Measurements from ENCODE around the gene B3GAT3. TPM values are rescaled to one million over a fixed set of nuclear protein-coding genes. Genes with fewer than 3 reads are reported as not detected.

The B3GAT3 gene
- total RNA-seq, 4 donors from 2014 or later, result 11.4 to 25.8 (median 22.4) TPM

- Histone ChIP-seq H3K27ac (no peak overlapping the region), H3K4me1 (peaks cover 2 to 42% (median 21%) of the 10 kb centered on the region in 3 donors), H3K4me3 (no peak overlapping the region), H3K9me3 (no peaks in the 10 kb centered on the region), H3K36me3 (peaks cover 0 to 68% of the 10 kb centered on the region in 2 donors), H3K27me3 (no peaks in the 10 kb centered on the region)
- ATAC-seq, result no peak
- TF ChIP-seq EP300 (IDR thresholded peaks at IDR 0.05) (no peak), POLR2AphosphoS5 (IDR thresholded peaks at IDR 0.05) (no peak), CTCF (IDR thresholded peaks at IDR 0.05) (no peak), POLR2A (IDR thresholded peaks at IDR 0.05) (no peak)
- 83 to 88% methylated on average over 1 to 4 of the region's 6 CpGs for WGBS, 2 donors (ENCODE audit: low coverage in 1 of 2)
These were observed 11.4 kb downstream of the B3GAT3 start for GRCh38 chr11:62610403-62610802.

- H3K36me3 ChIP-seq, result peaks cover 0 to 73% of the 10 kb centered on the region in 2 donors
- H3K27me3 ChIP-seq, result no peaks in the 10 kb centered on the region
- 93% methylated on average over 6 of the region's 12 CpGs; no CpG with 5 or more reads in 1 of the 2 donors for WGBS, 2 donors (ENCODE audit: low coverage in 1 of 2)
- H3K4me1 ChIP-seq, result peaks cover 2 to 45% (median 21%) of the 10 kb centered on the region in 3 donors
- H3K4me3 ChIP-seq, result no peak overlapping the region
- H3K9me3 ChIP-seq, result no peaks in the 10 kb centered on the region
- no peak for ATAC-seq
- TF ChIP-seq CTCF (IDR thresholded peaks at IDR 0.05) (no peak), POLR2AphosphoS5 (IDR thresholded peaks at IDR 0.05) (no peak), POLR2A (IDR thresholded peaks at IDR 0.05) (no peak), EP300 (IDR thresholded peaks at IDR 0.05) (no peak)
- H3K27ac ChIP-seq, result no peak overlapping the region
These were observed 13.0 kb downstream of the B3GAT3 start for GRCh38 chr11:62608776-62609175.

GRCh38 chr11:62607714-62608113, 14.1 kb downstream of the B3GAT3 start:
- Histone ChIP-seq H3K27ac (no peak overlapping the region), H3K36me3 (peaks cover 0 to 75% of the 10 kb centered on the region in 2 donors), H3K27me3 (no peaks in the 10 kb centered on the region), H3K9me3 (no peaks in the 10 kb centered on the region), H3K4me3 (no peak overlapping the region), H3K4me1 (peaks cover 2 to 45% (median 15%) of the 10 kb centered on the region in 3 donors)
- 63% methylated on average over 3 of the region's 4 CpGs; no CpG with 5 or more reads in 1 of the 2 donors for WGBS, 2 donors (ENCODE audit: low coverage in 1 of 2)
- no peak for ATAC-seq
- TF ChIP-seq POLR2AphosphoS5 (IDR thresholded peaks at IDR 0.05), result no peak
- no peak for TF ChIP-seq EP300 (IDR thresholded peaks at IDR 0.05)
- no peak for TF ChIP-seq POLR2A (IDR thresholded peaks at IDR 0.05)
- TF ChIP-seq CTCF (IDR thresholded peaks at IDR 0.05), result no peak

GRCh38 chr11:62605902-62606301, 15.9 kb downstream of the B3GAT3 start:
- Histone ChIP-seq H3K27ac (no peak overlapping the region), H3K4me1 (peaks cover 0 to 38% (median 7%) of the 10 kb centered on the region in 3 donors), H3K4me3 (no peak overlapping the region), H3K36me3 (peaks cover 0 to 73% of the 10 kb centered on the region in 2 donors), H3K9me3 (no peaks in the 10 kb centered on the region), H3K27me3 (no peaks in the 10 kb centered on the region)
- no peak for ATAC-seq
- no CpG with 5 or more reads among the region's 15 CpGs for WGBS, 2 donors (ENCODE audit: low coverage in 1 of 2)
- no peak for TF ChIP-seq EP300 (IDR thresholded peaks at IDR 0.05)
- no peak for TF ChIP-seq POLR2AphosphoS5 (IDR thresholded peaks at IDR 0.05)
- no peak for TF ChIP-seq CTCF (IDR thresholded peaks at IDR 0.05)
- TF ChIP-seq POLR2A (IDR thresholded peaks at IDR 0.05), result no peak

- Histone ChIP-seq H3K4me1 (peaks cover 0 to 36% (median 6%) of the 10 kb centered on the region in 3 donors), H3K36me3 (peaks cover 0 to 69% of the 10 kb centered on the region in 2 donors), H3K4me3 (no peak overlapping the region), H3K27me3 (no peaks in the 10 kb centered on the region), H3K27ac (no peak overlapping the region), H3K9me3 (no peaks in the 10 kb centered on the region)
- 83 to 90% methylated on average over 2 to 6 of the region's 6 CpGs for WGBS, 2 donors (ENCODE audit: low coverage in 1 of 2)
- TF ChIP-seq POLR2A (IDR thresholded peaks at IDR 0.05) (no peak), EP300 (IDR thresholded peaks at IDR 0.05) (no peak), POLR2AphosphoS5 (IDR thresholded peaks at IDR 0.05) (no peak), CTCF (IDR thresholded peaks at IDR 0.05) (no peak)
- ATAC-seq, result no peak
These were observed 16.3 kb downstream of the B3GAT3 start for GRCh38 chr11:62605467-62605866.
